GM12891 (cell line): Measurements from ENCODE around the gene ZNF174. TPM values are rescaled to one million over a fixed set of nuclear protein-coding genes. Genes with fewer than 3 reads are reported as not detected.

Experiments
- DNase-seq: peaks from one replicate; pipeline ENCODE4 v3.0.0; 2011; ENCODE audit warnings: low spot score; ENCODE audit not compliant: insufficient read length
- FAIRE-seq: peaks from 2 replicates; lab custom pipeline; 2011; peaks lifted over from hg19 to GRCh38; lab: Jason Lieb, UNC
- PAX5 ChIP-seq: IDR thresholded peaks from 2 replicates; pipeline ENCODE4 v1.6.1; 2011; ENCODE audit warnings: low read length, moderate library complexity, mild to moderate bottlenecking; ENCODE audit not compliant: insufficient read depth, severe bottlenecking
- POLR2A ChIP-seq: IDR thresholded peaks from 2 replicates; pipeline ENCODE4 v1.6.1; 2011; ENCODE audit warnings: low read depth, low read length, control low read depth
- POLR2AphosphoS5 ChIP-seq: IDR thresholded peaks from 2 replicates; pipeline ENCODE4 v1.6.1; 2011; ENCODE audit warnings: low read depth, low read length, control low read depth
- POU2F2 ChIP-seq: IDR thresholded peaks from 2 replicates; pipeline ENCODE4 v1.6.1; 2011; ENCODE audit warnings: low read depth, mild to moderate bottlenecking, control low read depth, low read length, moderate library complexity
- SPI1 ChIP-seq: IDR thresholded peaks from 2 replicates; pipeline ENCODE4 v1.6.1; 2011; ENCODE audit warnings: low read depth, low read length, control low read depth
- TAF1 ChIP-seq: IDR thresholded peaks from 2 replicates; pipeline ENCODE4 v1.6.1; 2011; ENCODE audit warnings: low read depth, low read length, control low read depth
- polyA plus RNA-seq: library from polyadenylated mRNA; unstranded; fragments of >200 nt; gene quantifications from one replicate; pipeline ENCODE4 v1.2.1, GENCODE V29; 2012; ENCODE audit warnings: low read depth, missing spikeins, inconsistent platforms; ENCODE audit not compliant: missing spikeins

The ZNF174 gene
- polyA plus RNA-seq, result 5.9 TPM

DNA sequence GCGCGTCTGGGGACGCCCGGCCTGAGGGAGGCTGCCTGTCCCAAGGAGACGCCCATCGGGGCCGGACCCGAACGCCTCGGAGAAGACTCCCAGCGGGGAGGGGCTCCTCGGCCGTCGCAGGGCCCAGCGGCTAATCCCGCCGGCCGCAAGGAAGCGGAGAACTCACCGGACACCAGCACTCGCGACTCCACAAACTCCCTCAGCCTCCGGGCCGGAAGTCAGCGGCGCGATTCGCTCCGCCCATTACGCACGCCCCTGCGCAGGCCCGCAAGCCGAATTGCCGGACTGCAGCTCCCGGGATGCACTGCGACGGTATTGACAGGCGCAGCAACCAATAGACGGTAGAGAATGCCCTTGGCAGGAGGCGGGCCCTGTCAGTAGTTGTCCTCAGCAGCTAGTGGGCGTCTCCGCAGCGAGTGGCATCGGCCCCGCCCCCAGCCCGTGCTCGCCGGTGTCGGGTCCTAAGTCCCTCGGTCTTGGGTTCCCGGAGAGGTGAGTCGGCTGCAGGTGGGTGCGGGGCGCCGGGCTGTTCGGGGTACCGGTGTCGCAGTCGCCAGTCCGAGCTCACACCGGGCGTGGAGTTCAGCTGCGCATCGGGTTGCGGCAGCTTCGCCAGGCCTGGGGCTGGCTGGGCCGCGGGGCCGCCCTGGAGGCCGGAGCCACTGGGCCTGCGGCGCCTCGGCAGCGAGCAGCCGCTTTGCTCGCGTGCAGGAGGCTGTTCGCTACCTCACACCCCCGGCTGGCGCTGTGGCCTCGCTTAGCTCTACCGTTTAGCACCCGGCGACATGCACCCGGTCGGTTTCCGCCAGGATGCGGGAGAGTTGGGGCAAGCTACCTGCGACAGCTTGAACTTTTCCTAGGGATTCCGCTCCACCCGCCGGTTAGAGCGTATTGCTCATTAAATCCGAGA lies at the start of gene ZNF174, which contains the start of gene ZSCAN32:
ZNF174 (plus strand) TSS at position 437 of the 910 bp plus-strand sequence. CDS start 790 bp downstream, outside the sequence.
ZSCAN32 (minus strand) TSS at position 226 of the 910 bp plus-strand sequence. CDS start 3,447 bp downstream, outside the sequence.
- TF ChIP-seq TAF1 (peak; percentile 96), PAX5 (no peak), POU2F2 (peak; percentile 12; the same call in 1 of the 2 replicates), POLR2AphosphoS5 (peak; percentile 89), POLR2A (peak; percentile 86), SPI1 (peak; percentile 17; the same call in 1 of the 2 replicates)
- DNase-seq (peak; percentile 98), FAIRE-seq (peak; percentile 99)

DNA sequence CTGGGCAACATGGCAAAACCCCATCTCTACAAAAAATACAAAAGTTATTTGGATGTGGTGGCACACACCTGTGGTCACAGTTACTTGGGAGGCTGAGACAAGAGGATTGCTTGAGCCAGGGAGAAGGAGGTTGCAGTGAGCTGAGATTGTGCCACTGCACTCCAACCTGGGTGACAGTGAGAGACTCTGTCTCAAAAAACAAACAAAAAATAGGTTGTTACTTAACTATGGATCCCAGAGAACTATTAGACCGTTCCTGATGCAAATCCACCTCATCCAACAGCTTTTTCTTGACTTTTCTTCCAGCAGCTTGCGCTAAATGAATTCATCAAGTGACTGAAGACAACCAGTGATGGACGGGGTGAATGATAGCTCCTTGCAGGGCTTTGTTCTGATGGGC lies 45.4 kb upstream of the ZNF174 start, which contains the start of gene OR2C1:
OR2C1 (plus strand) TSS at position 301 of the 400 bp plus-strand sequence; CDS start at position 353, 52 bp downstream.
- DNase-seq (no peak), FAIRE-seq (no peak)
- TF ChIP-seq POLR2A (no peak), POLR2AphosphoS5 (no peak), PAX5 (no peak)

DNA sequence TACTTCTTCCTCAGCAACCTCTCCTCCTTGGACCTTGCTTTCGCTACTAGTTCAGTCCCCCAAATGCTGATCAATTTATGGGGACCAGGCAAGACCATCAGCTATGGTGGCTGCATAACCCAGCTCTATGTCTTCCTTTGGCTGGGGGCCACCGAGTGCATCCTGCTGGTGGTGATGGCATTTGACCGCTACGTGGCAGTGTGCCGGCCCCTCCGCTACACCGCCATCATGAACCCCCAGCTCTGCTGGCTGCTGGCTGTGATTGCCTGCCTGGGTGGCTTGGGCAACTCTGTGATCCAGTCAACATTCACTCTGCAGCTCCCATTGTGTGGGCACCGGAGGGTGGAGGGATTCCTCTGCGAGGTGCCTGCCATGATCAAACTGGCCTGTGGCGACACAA lies 44.9 kb upstream of the ZNF174 start:
- DNase-seq (no peak), FAIRE-seq (no peak)
- TF ChIP-seq POU2F2 (no peak), POLR2AphosphoS5 (no peak), TAF1 (no peak), SPI1 (no peak), POLR2A (no peak), PAX5 (no peak)

DNA sequence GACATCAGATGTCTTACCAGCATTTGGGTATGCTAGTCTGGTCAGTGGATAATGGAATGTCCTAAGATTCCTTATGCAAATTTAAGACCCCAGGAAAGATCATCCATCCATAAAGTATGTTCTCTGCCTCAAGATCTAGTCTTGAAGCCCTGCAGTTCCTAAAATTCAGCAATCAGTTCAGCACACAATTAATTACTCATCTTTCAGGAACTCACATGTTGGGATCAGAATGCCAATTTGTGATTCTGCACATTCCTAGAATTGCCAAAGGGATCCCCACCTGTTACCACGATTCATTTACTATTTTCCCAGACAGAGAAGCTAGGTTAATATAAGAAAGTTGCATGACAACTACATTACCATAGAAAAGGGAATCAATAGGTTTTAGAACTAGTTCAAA lies 42.1 kb upstream of the ZNF174 start:
- FAIRE-seq (no peak), DNase-seq (no peak)
- no peak for TF ChIP-seq POU2F2
- no peak for TF ChIP-seq TAF1
- TF ChIP-seq POLR2AphosphoS5, result no peak
- TF ChIP-seq PAX5, result no peak
- TF ChIP-seq POLR2A, result no peak
- no peak for TF ChIP-seq SPI1

DNA sequence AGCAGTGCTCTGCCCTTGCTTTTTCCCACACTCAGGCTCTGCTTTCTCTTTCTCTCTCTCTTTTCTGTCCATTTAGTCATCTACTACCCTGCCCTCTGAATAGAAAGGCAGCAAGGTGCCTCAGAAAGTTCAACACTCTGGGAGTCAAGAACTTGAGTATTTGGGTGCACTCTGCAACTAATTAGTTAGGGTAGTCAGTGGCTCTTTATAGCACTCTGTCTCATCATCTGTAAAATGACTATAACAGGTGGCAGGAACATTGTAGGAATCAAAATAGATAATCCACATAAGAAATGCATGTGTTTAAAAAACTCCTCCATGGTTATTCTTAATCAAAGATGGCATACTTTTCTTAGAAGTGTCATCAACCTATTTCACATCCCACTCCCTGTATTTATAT lies 38.1 kb upstream of the ZNF174 start:
- FAIRE-seq (no peak), DNase-seq (no peak)

DNA sequence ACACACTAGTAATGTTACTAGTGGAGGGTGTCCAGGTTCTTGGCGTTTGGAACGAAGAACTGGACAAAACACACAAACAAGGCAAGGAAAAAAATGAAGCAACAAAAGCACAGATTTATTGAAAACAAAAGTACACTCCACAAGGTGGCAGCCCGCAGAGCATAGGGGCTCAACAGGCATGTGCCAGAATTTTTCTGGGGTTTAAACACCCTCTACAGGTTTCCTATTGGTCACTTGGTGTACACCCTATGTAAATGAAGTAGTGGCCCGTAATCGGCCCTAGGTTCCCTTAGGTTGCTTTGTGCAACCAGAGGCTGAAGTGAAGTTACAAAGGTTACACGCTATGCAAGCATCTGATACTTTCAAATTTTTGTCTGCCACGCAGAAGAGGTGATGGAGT lies 37.2 kb upstream of the ZNF174 start:
- TF ChIP-seq SPI1 (no peak), POU2F2 (no peak), POLR2AphosphoS5 (no peak), TAF1 (no peak), POLR2A (no peak), PAX5 (no peak)
- FAIRE-seq, result no peak
- no peak for DNase-seq

More for the DNA sequence above, 38.1 kb upstream of the ZNF174 start:
- TF ChIP-seq TAF1 (no peak), PAX5 (no peak), POLR2AphosphoS5 (no peak), POU2F2 (no peak)

DNA sequence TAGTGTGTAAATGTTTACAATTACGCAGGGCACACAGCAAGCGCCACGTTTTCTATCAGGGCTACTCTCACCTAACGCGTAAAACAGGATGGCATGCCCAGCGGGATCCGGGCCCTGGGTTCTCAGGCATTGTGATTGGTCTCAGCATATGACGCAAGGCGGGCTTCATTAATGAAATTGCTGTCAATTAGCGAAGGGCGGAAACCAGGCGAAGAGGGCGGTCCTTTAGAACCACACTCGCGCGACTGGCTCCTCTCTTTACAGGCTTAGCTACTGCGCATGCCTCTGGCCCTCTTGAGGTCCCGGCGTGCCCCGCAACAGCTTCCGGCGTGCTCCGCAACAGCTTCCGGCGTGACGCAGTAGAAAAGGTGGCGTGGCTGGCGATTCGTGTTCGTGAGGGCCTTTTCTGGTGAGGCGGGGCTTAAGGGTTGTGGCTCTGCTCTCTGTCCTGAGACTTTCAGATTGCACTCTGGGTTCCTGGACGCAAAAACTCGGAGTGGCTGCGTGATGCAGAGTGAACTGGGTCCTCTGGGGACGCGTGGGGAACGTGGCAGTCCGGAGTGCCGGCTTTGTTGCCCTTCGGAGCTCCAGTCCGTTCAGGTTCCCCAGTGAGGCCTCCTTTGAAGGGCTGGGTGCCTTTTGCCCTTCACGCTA lies 36.1 kb upstream of the ZNF174 start:
- DNase-seq (peak; percentile 66), FAIRE-seq (peak; percentile 90)
- TF ChIP-seq POLR2AphosphoS5 (peak; percentile 63; the same call in 1 of the 2 replicates), PAX5 (no peak), POLR2A (peak; percentile 69), SPI1 (no peak), TAF1 (peak; percentile 50), POU2F2 (no peak)

DNA sequence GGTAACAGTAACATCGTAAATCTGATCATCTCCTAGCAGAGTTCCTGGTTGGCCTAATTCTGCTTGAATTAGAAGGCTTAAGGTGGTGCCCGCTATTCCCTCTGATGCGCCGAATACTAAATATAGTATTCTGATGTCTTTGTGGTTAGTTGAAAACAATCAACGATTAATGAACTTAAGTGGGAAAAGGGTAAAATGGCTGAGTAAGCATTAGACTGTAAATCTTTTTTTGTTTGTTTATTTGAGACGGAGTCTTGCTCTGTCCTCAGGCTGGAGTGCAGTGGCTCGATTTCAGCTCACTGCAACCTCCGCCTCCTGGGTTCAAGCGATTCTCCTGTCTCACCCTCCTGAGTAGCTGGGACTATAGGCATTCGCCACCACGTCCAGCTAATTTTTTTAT lies 31.9 kb upstream of the ZNF174 start:
- TF ChIP-seq TAF1 (no peak), PAX5 (no peak), POLR2A (no peak), POLR2AphosphoS5 (no peak), POU2F2 (no peak), SPI1 (no peak)
- no peak for FAIRE-seq
- DNase-seq, result no peak

DNA sequence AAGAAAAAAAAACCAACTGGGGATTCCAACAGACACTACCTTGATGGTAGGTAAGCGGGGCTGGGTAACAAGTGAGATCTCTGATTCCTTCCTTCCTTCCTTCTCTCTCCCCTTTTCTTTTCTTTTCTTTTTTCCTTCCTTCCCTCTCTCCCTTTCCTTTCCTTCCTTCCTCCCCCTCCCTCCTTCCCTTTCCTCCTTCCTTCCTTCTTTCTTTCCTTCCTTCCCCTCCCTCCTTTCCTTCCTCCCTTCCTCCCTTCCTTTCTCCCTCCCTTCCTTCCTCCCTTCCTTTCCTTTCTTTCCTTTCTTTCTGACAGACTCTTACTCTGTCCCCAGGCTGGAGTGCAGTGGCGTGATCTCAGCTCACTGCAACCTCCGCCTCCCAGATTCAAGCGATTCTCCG lies 25.3 kb upstream of the ZNF174 start:
- DNase-seq, result no peak
- TF ChIP-seq TAF1 (no peak), PAX5 (no peak), POLR2AphosphoS5 (no peak), SPI1 (no peak), POLR2A (no peak), POU2F2 (no peak)
- FAIRE-seq, result no peak
